HEK293 (cell line): ENCODE measurements around the gene IFNA7.
"Not testable (repeated sequence)": the region's sequence is repeated elsewhere in the genome, so short reads cannot be mapped to it uniquely, and the experiment has no call there.

Experiments used
- BCL11A ChIP-seq: fragments of 450-650 bp; formaldehyde crosslinking; IDR thresholded peaks from 2 replicates; pipeline ENCODE4 v1.5.1; 2016; ENCODE audit warnings: low read depth, missing biosample characterization, missing genetic modification characterization
- MEIS1 ChIP-seq: sonication (generic); formaldehyde crosslinking; IDR thresholded peaks from 2 replicates; pipeline ENCODE4 v1.8.1; 2022; ENCODE audit warnings: missing genetic modification reagents, mild to moderate bottlenecking, borderline replicate concordance
- TCF7L2 ChIP-seq: IDR thresholded peaks from 2 replicates; pipeline ENCODE4 v1.6.1; 2011; ENCODE audit warnings: low read depth, mild to moderate bottlenecking, inconsistent platforms, low read length, moderate library complexity, borderline replicate concordance
- ZBTB21 ChIP-seq: fragments of 450-650 bp; formaldehyde crosslinking; IDR thresholded peaks from 2 replicates; pipeline ENCODE4 v1.5.1; 2017; ENCODE audit warnings: missing biosample characterization, missing genetic modification characterization
- ZFP37 ChIP-seq: fragments of 450-650 bp; formaldehyde crosslinking; IDR thresholded peaks from 2 replicates; pipeline ENCODE4 v1.5.1; 2016; ENCODE audit warnings: missing biosample characterization, missing genetic modification characterization
- ZNF140 ChIP-seq: fragments of 450-650 bp; formaldehyde crosslinking; IDR thresholded peaks from 2 replicates; pipeline ENCODE4 v1.5.1; 2016; ENCODE audit warnings: missing biosample characterization, missing genetic modification characterization
- ZNF510 ChIP-seq: fragments of 450-650 bp; formaldehyde crosslinking; IDR thresholded peaks from 2 replicates; pipeline ENCODE4 v1.5.1; 2018; ENCODE audit warnings: mild to moderate bottlenecking, missing genetic modification characterization, missing biosample characterization; ENCODE audit not compliant: insufficient replicate concordance
- ZNF664 ChIP-seq: fragments of 450-650 bp; formaldehyde crosslinking; IDR thresholded peaks from 2 replicates; pipeline ENCODE4 v1.5.1; 2016; ENCODE audit warnings: missing biosample characterization, missing genetic modification characterization
- ZNF76 ChIP-seq: fragments of 450-650 bp; formaldehyde crosslinking; IDR thresholded peaks from 2 replicates; pipeline ENCODE4; 2016; ENCODE audit warnings: low read depth, missing biosample characterization, missing genetic modification characterization, borderline replicate concordance
- TF ChIP-seq, protein P1 (sequence below): fragments of 450-650 bp; formaldehyde crosslinking; IDR thresholded peaks from 2 replicates; pipeline ENCODE4 v1.5.1; 2016; ENCODE audit warnings: missing biosample characterization, missing genetic modification characterization
- TF ChIP-seq, protein P2 (sequence below): fragments of 450-650 bp; formaldehyde crosslinking; IDR thresholded peaks from 2 replicates; pipeline ENCODE4 v1.5.1; 2016; ENCODE audit warnings: missing biosample characterization, missing genetic modification characterization
- TF ChIP-seq, protein P3 (sequence below): fragments of 450-650 bp; formaldehyde crosslinking; IDR thresholded peaks from 2 replicates; pipeline ENCODE4 v1.5.1; 2016; ENCODE audit warnings: missing biosample characterization, missing genetic modification characterization, low read depth
- TF ChIP-seq, protein P4 (sequence below): fragments of 450-650 bp; formaldehyde crosslinking; IDR thresholded peaks from 2 replicates; pipeline ENCODE4 v1.5.1; 2016; ENCODE audit warnings: missing biosample characterization, missing genetic modification characterization
- TF ChIP-seq, protein P5 (sequence below): fragments of 450-650 bp; IDR thresholded peaks from 2 replicates; pipeline ENCODE4 v1.5.1; 2018; ENCODE audit warnings: missing biosample characterization, missing genetic modification characterization

DNA sequence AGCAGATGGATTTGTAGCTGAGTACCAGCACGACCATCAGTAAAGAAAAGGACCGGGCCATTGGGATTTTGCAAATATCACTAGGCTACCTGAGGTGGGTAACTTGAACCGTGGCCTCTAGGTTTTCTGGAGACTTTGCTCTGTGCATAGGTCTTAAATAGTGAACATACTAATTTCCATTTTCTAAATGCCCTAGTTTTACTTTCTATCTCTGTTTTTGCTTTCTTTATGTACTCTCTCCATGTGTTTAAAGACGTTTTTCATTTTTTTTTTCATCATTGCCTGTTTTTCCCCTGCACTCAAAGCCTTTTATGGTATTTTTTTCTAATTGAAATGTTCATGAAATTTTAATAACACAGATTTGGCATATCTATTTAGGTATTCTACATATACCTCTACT lies at the start of gene IFNA7:
- TF ChIP-seq ZNF664 (tag by site-specific recombination); ZNF510 (tag by site-specific recombination); ZFP37; ZNF140; ZNF76 (tag by site-specific recombination); BCL11A; TCF7L2; ZBTB21 (tag by site-specific recombination); MEIS1: not testable (repeated sequence)
- TF ChIP-seq, protein P1, sequence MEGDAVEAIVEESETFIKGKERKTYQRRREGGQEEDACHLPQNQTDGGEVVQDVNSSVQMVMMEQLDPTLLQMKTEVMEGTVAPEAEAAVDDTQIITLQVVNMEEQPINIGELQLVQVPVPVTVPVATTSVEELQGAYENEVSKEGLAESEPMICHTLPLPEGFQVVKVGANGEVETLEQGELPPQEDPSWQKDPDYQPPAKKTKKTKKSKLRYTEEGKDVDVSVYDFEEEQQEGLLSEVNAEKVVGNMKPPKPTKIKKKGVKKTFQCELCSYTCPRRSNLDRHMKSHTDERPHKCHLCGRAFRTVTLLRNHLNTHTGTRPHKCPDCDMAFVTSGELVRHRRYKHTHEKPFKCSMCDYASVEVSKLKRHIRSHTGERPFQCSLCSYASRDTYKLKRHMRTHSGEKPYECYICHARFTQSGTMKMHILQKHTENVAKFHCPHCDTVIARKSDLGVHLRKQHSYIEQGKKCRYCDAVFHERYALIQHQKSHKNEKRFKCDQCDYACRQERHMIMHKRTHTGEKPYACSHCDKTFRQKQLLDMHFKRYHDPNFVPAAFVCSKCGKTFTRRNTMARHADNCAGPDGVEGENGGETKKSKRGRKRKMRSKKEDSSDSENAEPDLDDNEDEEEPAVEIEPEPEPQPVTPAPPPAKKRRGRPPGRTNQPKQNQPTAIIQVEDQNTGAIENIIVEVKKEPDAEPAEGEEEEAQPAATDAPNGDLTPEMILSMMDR (tag by site-specific recombination) = not testable (repeated sequence)
- TF ChIP-seq, protein P2, sequence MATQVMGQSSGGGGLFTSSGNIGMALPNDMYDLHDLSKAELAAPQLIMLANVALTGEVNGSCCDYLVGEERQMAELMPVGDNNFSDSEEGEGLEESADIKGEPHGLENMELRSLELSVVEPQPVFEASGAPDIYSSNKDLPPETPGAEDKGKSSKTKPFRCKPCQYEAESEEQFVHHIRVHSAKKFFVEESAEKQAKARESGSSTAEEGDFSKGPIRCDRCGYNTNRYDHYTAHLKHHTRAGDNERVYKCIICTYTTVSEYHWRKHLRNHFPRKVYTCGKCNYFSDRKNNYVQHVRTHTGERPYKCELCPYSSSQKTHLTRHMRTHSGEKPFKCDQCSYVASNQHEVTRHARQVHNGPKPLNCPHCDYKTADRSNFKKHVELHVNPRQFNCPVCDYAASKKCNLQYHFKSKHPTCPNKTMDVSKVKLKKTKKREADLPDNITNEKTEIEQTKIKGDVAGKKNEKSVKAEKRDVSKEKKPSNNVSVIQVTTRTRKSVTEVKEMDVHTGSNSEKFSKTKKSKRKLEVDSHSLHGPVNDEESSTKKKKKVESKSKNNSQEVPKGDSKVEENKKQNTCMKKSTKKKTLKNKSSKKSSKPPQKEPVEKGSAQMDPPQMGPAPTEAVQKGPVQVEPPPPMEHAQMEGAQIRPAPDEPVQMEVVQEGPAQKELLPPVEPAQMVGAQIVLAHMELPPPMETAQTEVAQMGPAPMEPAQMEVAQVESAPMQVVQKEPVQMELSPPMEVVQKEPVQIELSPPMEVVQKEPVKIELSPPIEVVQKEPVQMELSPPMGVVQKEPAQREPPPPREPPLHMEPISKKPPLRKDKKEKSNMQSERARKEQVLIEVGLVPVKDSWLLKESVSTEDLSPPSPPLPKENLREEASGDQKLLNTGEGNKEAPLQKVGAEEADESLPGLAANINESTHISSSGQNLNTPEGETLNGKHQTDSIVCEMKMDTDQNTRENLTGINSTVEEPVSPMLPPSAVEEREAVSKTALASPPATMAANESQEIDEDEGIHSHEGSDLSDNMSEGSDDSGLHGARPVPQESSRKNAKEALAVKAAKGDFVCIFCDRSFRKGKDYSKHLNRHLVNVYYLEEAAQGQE (tag by site-specific recombination) = not testable (repeated sequence)
- TF ChIP-seq, protein P3, sequence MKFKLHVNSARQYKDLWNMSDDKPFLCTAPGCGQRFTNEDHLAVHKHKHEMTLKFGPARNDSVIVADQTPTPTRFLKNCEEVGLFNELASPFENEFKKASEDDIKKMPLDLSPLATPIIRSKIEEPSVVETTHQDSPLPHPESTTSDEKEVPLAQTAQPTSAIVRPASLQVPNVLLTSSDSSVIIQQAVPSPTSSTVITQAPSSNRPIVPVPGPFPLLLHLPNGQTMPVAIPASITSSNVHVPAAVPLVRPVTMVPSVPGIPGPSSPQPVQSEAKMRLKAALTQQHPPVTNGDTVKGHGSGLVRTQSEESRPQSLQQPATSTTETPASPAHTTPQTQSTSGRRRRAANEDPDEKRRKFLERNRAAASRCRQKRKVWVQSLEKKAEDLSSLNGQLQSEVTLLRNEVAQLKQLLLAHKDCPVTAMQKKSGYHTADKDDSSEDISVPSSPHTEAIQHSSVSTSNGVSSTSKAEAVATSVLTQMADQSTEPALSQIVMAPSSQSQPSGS (tag by site-specific recombination) = not testable (repeated sequence)
- TF ChIP-seq, protein P4, sequence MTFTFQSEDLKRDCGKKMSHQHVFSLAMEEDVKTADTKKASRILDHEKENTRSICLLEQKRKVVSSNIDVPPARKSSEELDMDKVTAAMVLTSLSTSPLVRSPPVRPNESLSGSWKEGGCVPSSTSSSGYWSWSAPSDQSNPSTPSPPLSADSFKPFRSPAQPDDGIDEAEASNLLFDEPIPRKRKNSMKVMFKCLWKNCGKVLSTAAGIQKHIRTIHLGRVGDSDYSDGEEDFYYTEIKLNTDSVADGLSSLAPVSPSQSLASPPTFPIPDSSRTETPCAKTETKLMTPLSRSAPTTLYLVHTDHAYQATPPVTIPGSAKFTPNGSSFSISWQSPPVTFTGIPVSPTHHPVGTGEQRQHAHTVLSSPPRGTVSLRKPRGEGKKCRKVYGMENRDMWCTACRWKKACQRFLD (tag by site-specific recombination) = not testable (repeated sequence)
- TF ChIP-seq, protein P5, sequence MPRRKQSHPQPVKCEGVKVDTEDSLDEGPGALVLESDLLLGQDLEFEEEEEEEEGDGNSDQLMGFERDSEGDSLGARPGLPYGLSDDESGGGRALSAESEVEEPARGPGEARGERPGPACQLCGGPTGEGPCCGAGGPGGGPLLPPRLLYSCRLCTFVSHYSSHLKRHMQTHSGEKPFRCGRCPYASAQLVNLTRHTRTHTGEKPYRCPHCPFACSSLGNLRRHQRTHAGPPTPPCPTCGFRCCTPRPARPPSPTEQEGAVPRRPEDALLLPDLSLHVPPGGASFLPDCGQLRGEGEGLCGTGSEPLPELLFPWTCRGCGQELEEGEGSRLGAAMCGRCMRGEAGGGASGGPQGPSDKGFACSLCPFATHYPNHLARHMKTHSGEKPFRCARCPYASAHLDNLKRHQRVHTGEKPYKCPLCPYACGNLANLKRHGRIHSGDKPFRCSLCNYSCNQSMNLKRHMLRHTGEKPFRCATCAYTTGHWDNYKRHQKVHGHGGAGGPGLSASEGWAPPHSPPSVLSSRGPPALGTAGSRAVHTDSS = not testable (repeated sequence)
